ENCODE data around the gene MPC1L. TPM values are rescaled to one million over a fixed set of nuclear protein-coding genes. Genes with fewer than 3 reads are reported as not detected.
"Not testable (repeated sequence)": the region's sequence is repeated elsewhere in the genome, so short reads cannot be mapped to it uniquely, and the experiment has no call there.

Gene MPC1L
- total RNA-seq, 1 experiment from 2014 or later: not detected

- H3K27ac ChIP-seq (ENCODE audit: low read length): no peak overlapping the region
Observed at GRCh38 chrX:40581336-40581920, 41.8 kb upstream of the MPC1L start.

GRCh38 chrX:40582178-40582577, 41.0 kb upstream of the MPC1L start:
- DNase-seq: not testable (repeated sequence)

More at GRCh38 chrX:40581336-40581920, 41.8 kb upstream of the MPC1L start:
- Histone ChIP-seq H3K36me3 (ENCODE audit: low read depth, low read length) (no peaks in the 10 kb centered on the region), H3K4me2 (ENCODE audit: low read length) (peak overlapping the region; percentile 89), H3K79me2 (ENCODE audit: low read length) (peaks cover 37% of the 10 kb centered on the region), H3K9me3 (ENCODE audit: low read length) (no peaks in the 10 kb centered on the region), H3K4me3 (ENCODE audit: low read length) (peak overlapping the region; percentile 88), H3K9ac (ENCODE audit: low read length) (peak overlapping the region; percentile 71), H2AFZ (ENCODE audit: low read length) (peak overlapping the region; percentile 64), H3F3A (ENCODE audit: low read length, unreplicated experiment) (no peaks in the 10 kb centered on the region), H3K9me2 (replicated peaks; ENCODE audit: low read length) (no peaks in the 10 kb centered on the region), H3K27me3 (ENCODE audit: low read length) (no peaks in the 10 kb centered on the region), H4K20me1 (ENCODE audit: low read length) (no peaks in the 10 kb centered on the region), H3K4me1 (ENCODE audit: insufficient read depth, low read length) (no peaks in the 10 kb centered on the region; the same call in 1 of the 2 replicates)
- POLR2A ChIA-PET (ENCODE audit: unreplicated experiment): interaction anchor here (0.5 kb wide), 1 partner anchor 599 kb away, joined by 3 read pairs; no protein-coding TSS in a partner anchor
- BruUV-seq (replicated peaks): TSS peak; percentile 53
- CTCF ChIA-PET: no interaction called here
- DNase-seq (peak; percentile 13), ATAC-seq (no peak)
- TF ChIP-seq EZH2phosphoT487 (IDR thresholded peaks at IDR 0.05; ENCODE audit: borderline replicate concordance, low read length) (no peak), EZH2 (IDR thresholded peaks at IDR 0.05; ENCODE audit: low read length, unreplicated experiment) (no peak), CTCF (conservative IDR thresholded peaks at IDR 0.05; ENCODE audit: low read depth, low read length) (no peak)
- intact Hi-C loops (cut with micrococcal nuclease): no loop called here

GRCh38 chrX:40582811-40583210, 40.4 kb upstream of the MPC1L start:
- no peak overlapping the region for H3K4me3 ChIP-seq (ENCODE audit: low read length)
- POLR2A ChIA-PET (ENCODE audit: unreplicated experiment): no interaction called here
- H3K9me2 ChIP-seq (replicated peaks; ENCODE audit: low read length): no peaks in the 10 kb centered on the region
- no peak overlapping the region for H3K9ac ChIP-seq (ENCODE audit: low read length)
- no peaks in the 10 kb centered on the region for H3F3A ChIP-seq (ENCODE audit: low read length, unreplicated experiment)
- TF ChIP-seq CTCF (conservative IDR thresholded peaks at IDR 0.05; ENCODE audit: low read depth, low read length) (no peak), EZH2 (IDR thresholded peaks at IDR 0.05; ENCODE audit: low read length, unreplicated experiment) (no peak)
- no peaks in the 10 kb centered on the region for H3K27me3 ChIP-seq (ENCODE audit: low read length)
- H4K20me1 ChIP-seq (ENCODE audit: low read length): no peaks in the 10 kb centered on the region
- no peak overlapping the region for H2AFZ ChIP-seq (ENCODE audit: low read length)
- CTCF ChIA-PET: no interaction called here
- no peak overlapping the region for H3K27ac ChIP-seq (ENCODE audit: low read length)
- DNase-seq: no peak
- peaks cover 44% of the 10 kb centered on the region for H3K79me2 ChIP-seq (ENCODE audit: low read length)
- ATAC-seq: no peak
- no TSS peak for BruUV-seq (replicated peaks)
- H3K4me2 ChIP-seq (ENCODE audit: low read length): 0 out of 2 replicates have a peak overlapping the region, but pooled peaks have one; percentile 89
- no peaks in the 10 kb centered on the region for H3K9me3 ChIP-seq (ENCODE audit: low read length)
- intact Hi-C loops (cut with micrococcal nuclease): no loop called here
- no peaks in the 10 kb centered on the region; the same call in 1 of the 2 replicates for H3K4me1 ChIP-seq (ENCODE audit: insufficient read depth, low read length)
- no peaks in the 10 kb centered on the region for H3K36me3 ChIP-seq (ENCODE audit: low read depth, low read length)

More at GRCh38 chrX:40582178-40582577, 41.0 kb upstream of the MPC1L start:
- H3K4me3 ChIP-seq (ENCODE audit: low read length): peak overlapping the region; percentile 88; the same call in 1 of the 2 replicates
- H3K4me1 ChIP-seq (ENCODE audit: insufficient read depth, low read length); H3K9me3 ChIP-seq (ENCODE audit: low read length); H3K27ac ChIP-seq (ENCODE audit: low read length); H2AFZ ChIP-seq (ENCODE audit: low read length); BruUV-seq (replicated peaks); CTCF ChIA-PET; H3K27me3 ChIP-seq (ENCODE audit: low read length); H3K9ac ChIP-seq (ENCODE audit: low read length); intact Hi-C loops (cut with micrococcal nuclease); H4K20me1 ChIP-seq (ENCODE audit: low read length); ATAC-seq; POLR2A ChIA-PET (ENCODE audit: unreplicated experiment); H3K36me3 ChIP-seq (ENCODE audit: low read depth, low read length); H3K9me2 ChIP-seq (replicated peaks; ENCODE audit: low read length); H3F3A ChIP-seq (ENCODE audit: low read length, unreplicated experiment): not testable (repeated sequence)
- peak overlapping the region; percentile 89 for H3K4me2 ChIP-seq (ENCODE audit: low read length)
- H3K79me2 ChIP-seq (ENCODE audit: low read length): peaks cover 42% of the 10 kb centered on the region

DNA sequence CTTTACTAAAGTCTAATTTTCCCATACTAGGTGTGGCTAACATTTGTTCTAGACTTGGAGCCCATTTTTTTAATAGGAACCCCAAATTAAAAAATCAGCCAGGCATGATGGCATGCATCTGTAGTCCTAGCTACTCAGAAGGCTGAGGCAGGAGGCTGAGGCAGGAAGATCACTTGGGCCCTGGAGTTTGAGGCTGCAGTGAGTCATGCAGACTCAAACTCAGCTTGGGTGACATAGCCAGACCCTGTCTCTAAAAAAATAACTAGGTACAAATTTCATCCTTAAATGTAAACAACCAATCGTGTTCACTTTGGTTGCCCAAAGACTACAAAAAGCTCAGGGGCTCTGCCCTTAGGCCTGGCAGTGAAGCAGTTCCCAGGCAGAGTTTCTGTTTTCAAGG, 35.6 kb upstream of the MPC1L start:
- H3K27me3 ChIP-seq (ENCODE audit: low read length); H3K4me2 ChIP-seq (ENCODE audit: low read length); H2AFZ ChIP-seq (ENCODE audit: low read length); BruUV-seq (replicated peaks); DNase-seq; intact Hi-C loops (cut with micrococcal nuclease); H3K9me3 ChIP-seq (ENCODE audit: low read length); H3K27ac ChIP-seq (ENCODE audit: low read length); H4K20me1 ChIP-seq (ENCODE audit: low read length); POLR2A ChIA-PET (ENCODE audit: unreplicated experiment); H3K9ac ChIP-seq (ENCODE audit: low read length); H3K4me3 ChIP-seq (ENCODE audit: low read length); ATAC-seq; H3K4me1 ChIP-seq (ENCODE audit: insufficient read depth, low read length); CTCF ChIA-PET; H3K9me2 ChIP-seq (replicated peaks; ENCODE audit: low read length); H3F3A ChIP-seq (ENCODE audit: low read length, unreplicated experiment): not testable (repeated sequence)
- Histone ChIP-seq H3K79me2 (ENCODE audit: low read length) (peaks cover 33% of the 10 kb centered on the region), H3K36me3 (ENCODE audit: low read depth, low read length) (peaks cover 15% of the 10 kb centered on the region)

GRCh38 chrX:40589616-40590321, 33.5 kb upstream of the MPC1L start:
- POLR2A ChIA-PET (ENCODE audit: unreplicated experiment): not testable (repeated sequence)

More at GRCh38 chrX:40589616-40590321, 33.5 kb upstream of the MPC1L start:
- ATAC-seq; H3K27me3 ChIP-seq (ENCODE audit: low read length); H3K4me3 ChIP-seq (ENCODE audit: low read length); H3K9me3 ChIP-seq (ENCODE audit: low read length); H3K27ac ChIP-seq (ENCODE audit: low read length); H4K20me1 ChIP-seq (ENCODE audit: low read length); H3K9ac ChIP-seq (ENCODE audit: low read length); H2AFZ ChIP-seq (ENCODE audit: low read length); H3K4me2 ChIP-seq (ENCODE audit: low read length); CTCF ChIA-PET; H3K4me1 ChIP-seq (ENCODE audit: insufficient read depth, low read length); BruUV-seq (replicated peaks); DNase-seq; H3F3A ChIP-seq (ENCODE audit: low read length, unreplicated experiment); H3K9me2 ChIP-seq (replicated peaks; ENCODE audit: low read length); intact Hi-C loops (cut with micrococcal nuclease): not testable (repeated sequence)
- H3K79me2 ChIP-seq (ENCODE audit: low read length): peaks cover 19% of the 10 kb centered on the region
- peaks cover 16% of the 10 kb centered on the region for H3K36me3 ChIP-seq (ENCODE audit: low read depth, low read length)
